PC-3 (cell line): Measurements from ENCODE around the gene ATP8A2.
"Not testable (repeated sequence)": the region's sequence is repeated elsewhere in the genome, so short reads cannot be mapped to it uniquely, and the experiment has no call there.

Experiments
- EZH2 ChIP-seq: fragments of 300-600 bp; sonication (generic); IDR thresholded peaks from one replicate; pipeline ENCODE4 v1.6.1; 2017; ENCODE audit warnings: antibody characterized with exemption, mild to moderate bottlenecking, low read length; ENCODE audit not compliant: unreplicated experiment
- EZH2phosphoT487 ChIP-seq: fragments of 300-600 bp; sonication (generic); IDR thresholded peaks from 2 replicates; pipeline ENCODE4 v1.6.1; 2018; ENCODE audit warnings: mild to moderate bottlenecking, antibody characterized with exemption, low read length, borderline replicate concordance
- TF ChIP-seq, protein P1 (sequence below): fragments of 300-600 bp; sonication (generic); conservative IDR thresholded peaks from 2 replicates; pipeline ENCODE4 v1.5.1; 2017; ENCODE audit warnings: antibody characterized with exemption, low read depth, mild to moderate bottlenecking, low read length

DNA sequence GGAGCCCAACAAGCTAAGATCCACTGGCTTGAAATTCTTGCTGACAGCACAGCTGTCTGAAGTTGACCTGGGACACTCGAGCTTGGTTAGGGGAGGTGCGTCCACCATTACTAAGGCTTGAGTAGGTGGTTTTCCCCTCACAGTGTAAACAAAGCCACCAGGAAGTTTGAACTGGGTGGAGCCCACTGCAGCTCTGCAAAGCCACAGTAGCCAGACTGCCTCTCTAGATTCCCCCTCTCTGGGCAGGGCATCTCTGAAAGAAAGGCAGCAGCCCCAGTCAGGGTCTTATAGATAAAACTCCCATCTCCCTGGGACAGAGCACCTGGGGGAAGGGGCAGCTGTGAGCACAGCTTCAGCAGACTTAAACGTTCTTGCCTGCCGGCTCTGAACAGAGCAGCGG is 582.3 kb downstream of the ATP8A2 start:
- TF ChIP-seq, protein P1, sequence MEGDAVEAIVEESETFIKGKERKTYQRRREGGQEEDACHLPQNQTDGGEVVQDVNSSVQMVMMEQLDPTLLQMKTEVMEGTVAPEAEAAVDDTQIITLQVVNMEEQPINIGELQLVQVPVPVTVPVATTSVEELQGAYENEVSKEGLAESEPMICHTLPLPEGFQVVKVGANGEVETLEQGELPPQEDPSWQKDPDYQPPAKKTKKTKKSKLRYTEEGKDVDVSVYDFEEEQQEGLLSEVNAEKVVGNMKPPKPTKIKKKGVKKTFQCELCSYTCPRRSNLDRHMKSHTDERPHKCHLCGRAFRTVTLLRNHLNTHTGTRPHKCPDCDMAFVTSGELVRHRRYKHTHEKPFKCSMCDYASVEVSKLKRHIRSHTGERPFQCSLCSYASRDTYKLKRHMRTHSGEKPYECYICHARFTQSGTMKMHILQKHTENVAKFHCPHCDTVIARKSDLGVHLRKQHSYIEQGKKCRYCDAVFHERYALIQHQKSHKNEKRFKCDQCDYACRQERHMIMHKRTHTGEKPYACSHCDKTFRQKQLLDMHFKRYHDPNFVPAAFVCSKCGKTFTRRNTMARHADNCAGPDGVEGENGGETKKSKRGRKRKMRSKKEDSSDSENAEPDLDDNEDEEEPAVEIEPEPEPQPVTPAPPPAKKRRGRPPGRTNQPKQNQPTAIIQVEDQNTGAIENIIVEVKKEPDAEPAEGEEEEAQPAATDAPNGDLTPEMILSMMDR, result not testable (repeated sequence)
- TF ChIP-seq EZH2, EZH2phosphoT487: not testable (repeated sequence)
